Astrocyte (in vitro differentiated cells and primary cell): ENCODE results near the gene MFSD6L. TPM values are rescaled to one million over a fixed set of nuclear protein-coding genes. Genes with fewer than 3 reads are reported as not detected.

Experiments
- DNase-seq: peaks from one replicate; pipeline ENCODE4 v3.0.0-alpha.2; 2010; ENCODE audit warnings: low read depth
- FAIRE-seq: peaks from 2 replicates; lab custom pipeline; 2011; peaks lifted over from hg19 to GRCh38; lab: Jason Lieb, UNC
- H2AFZ ChIP-seq: 2 replicates; pipeline ENCODE4 v1.6.0; 2012; ENCODE audit warnings: low read depth, low read length, inconsistent platforms
- H3K27ac ChIP-seq: 2 replicates; pipeline ENCODE4 v1.5.1; 2011; ENCODE audit warnings: low read depth, low read length, inconsistent platforms
- H3K27me3 ChIP-seq: 2 replicates; pipeline ENCODE4 v1.6.0; 2011; ENCODE audit warnings: low read length, inconsistent platforms; ENCODE audit not compliant: insufficient read depth
- H3K36me3 ChIP-seq: 2 replicates; pipeline ENCODE4 v1.5.1; 2011; ENCODE audit warnings: low read length, inconsistent platforms; ENCODE audit not compliant: insufficient read depth
- H3K4me1 ChIP-seq: 2 replicates; pipeline ENCODE4 v1.5.1; 2011; ENCODE audit warnings: low read length, inconsistent platforms; ENCODE audit not compliant: insufficient read depth
- H3K4me2 ChIP-seq: 2 replicates; pipeline ENCODE4 v1.6.0; 2012; ENCODE audit warnings: low read length, inconsistent platforms
- H3K4me3 ChIP-seq: 2 replicates; pipeline ENCODE4 v1.5.1; 2011; ENCODE audit warnings: low read depth, mild to moderate bottlenecking, low read length, inconsistent platforms; ENCODE audit not compliant: insufficient read depth
- H3K79me2 ChIP-seq: 2 replicates; pipeline ENCODE4 v1.6.0; 2012; ENCODE audit warnings: mild to moderate bottlenecking, low read length, inconsistent platforms; ENCODE audit not compliant: insufficient read depth
- H3K9ac ChIP-seq: 2 replicates; pipeline ENCODE4 v1.6.0; 2012; ENCODE audit warnings: mild to moderate bottlenecking, low read length, inconsistent platforms
- H3K9me3 ChIP-seq: 2 replicates; pipeline ENCODE4 v1.5.1; 2012; ENCODE audit warnings: low read depth, mild to moderate bottlenecking, low read length, inconsistent platforms; ENCODE audit not compliant: insufficient read depth
- H4K20me1 ChIP-seq: 2 replicates; pipeline ENCODE4 v1.6.0; 2012; ENCODE audit warnings: low read length, inconsistent platforms; ENCODE audit not compliant: insufficient read depth
- H3K27ac Mint-ChIP-seq: one replicate; pipeline ENCODE4 v1.8.0; 2021; ENCODE audit warnings: mild to moderate bottlenecking, mixed read lengths; ENCODE audit not compliant: unreplicated experiment
- H3K27me3 Mint-ChIP-seq: one replicate; pipeline ENCODE4 v1.8.0; 2021; ENCODE audit warnings: low read depth, mixed read lengths; ENCODE audit not compliant: unreplicated experiment
- H3K36me3 Mint-ChIP-seq: one replicate; pipeline ENCODE4 v1.8.0; 2021; ENCODE audit warnings: low read depth, mixed read lengths; ENCODE audit not compliant: unreplicated experiment
- H3K4me1 Mint-ChIP-seq: one replicate; pipeline ENCODE4 v1.8.0; 2021; ENCODE audit warnings: low read depth, mixed read lengths; ENCODE audit not compliant: unreplicated experiment
- H3K4me3 Mint-ChIP-seq: one replicate; pipeline ENCODE4 v1.8.0; 2021; ENCODE audit warnings: mild to moderate bottlenecking, moderate library complexity, mixed read lengths; ENCODE audit not compliant: unreplicated experiment
- H3K9me3 Mint-ChIP-seq: one replicate; pipeline ENCODE4 v1.8.0; 2021; ENCODE audit warnings: mild to moderate bottlenecking, mixed read lengths; ENCODE audit not compliant: unreplicated experiment
- CTCF ChIP-seq: IDR thresholded peaks from 2 replicates; pipeline ENCODE4 v1.5.1; 2011; ENCODE audit warnings: low read depth, mild to moderate bottlenecking, inconsistent platforms, low read length, moderate library complexity; ENCODE audit not compliant: insufficient read depth
- EZH2 ChIP-seq: IDR thresholded peaks from 2 replicates; pipeline ENCODE4 v1.6.1; 2012; ENCODE audit warnings: mild to moderate bottlenecking, low read length, inconsistent platforms; ENCODE audit not compliant: insufficient read depth
- total RNA-seq: library from RNA; stranded (reverse); gene quantifications from 2 replicates; pipeline ENCODE4 v1.2.1, GENCODE V29; 2021

The MFSD6L gene
- total RNA-seq, 1 donor from 2014 or later: not detected

DNA sequence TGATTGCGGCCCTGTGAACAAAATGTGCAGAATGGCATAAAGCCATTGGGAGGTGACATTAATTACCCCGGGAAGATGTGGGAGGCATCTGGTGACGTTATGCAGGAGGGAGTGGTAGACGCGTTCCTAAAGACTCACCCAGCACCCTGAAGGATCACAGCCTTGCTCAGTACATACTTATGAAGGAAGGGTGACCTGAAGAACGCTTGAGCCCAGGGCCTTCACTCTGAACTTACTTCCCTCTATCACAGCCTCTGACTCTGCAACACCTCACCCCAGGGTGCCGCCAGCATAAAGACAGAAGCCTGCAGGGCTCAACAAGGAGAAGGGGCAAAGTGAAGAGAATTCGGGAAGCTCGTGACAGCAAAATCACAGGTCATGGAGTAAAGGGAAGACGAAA lies 9.4 kb downstream of the MFSD6L start:
- no peak overlapping the region for H2AFZ ChIP-seq
- no peaks in the 10 kb centered on the region for H3K36me3 ChIP-seq
- peaks cover 3% of the 10 kb centered on the region for H3K9me3 ChIP-seq
- no peaks in the 10 kb centered on the region for H4K20me1 ChIP-seq
- no peak for DNase-seq
- H3K4me2 ChIP-seq: no peak overlapping the region
- peaks cover 5% of the 10 kb centered on the region for H3K27me3 ChIP-seq
- Mint-ChIP-seq H3K27ac (no peak overlapping the region), H3K4me1 (no peaks in the 10 kb centered on the region), H3K4me3 (no peak overlapping the region), H3K27me3 (peaks cover 6% of the 10 kb centered on the region), H3K9me3 (peaks cover 16% of the 10 kb centered on the region), H3K36me3 (peaks cover 4% of the 10 kb centered on the region)
- H3K4me3 ChIP-seq: no peak overlapping the region
- no peak overlapping the region for H3K9ac ChIP-seq
- H3K27ac ChIP-seq: no peak overlapping the region
- TF ChIP-seq EZH2 (no peak), CTCF (no peak)
- peaks cover 3% of the 10 kb centered on the region for H3K4me1 ChIP-seq
- no peaks in the 10 kb centered on the region for H3K79me2 ChIP-seq
- FAIRE-seq: no peak

DNA sequence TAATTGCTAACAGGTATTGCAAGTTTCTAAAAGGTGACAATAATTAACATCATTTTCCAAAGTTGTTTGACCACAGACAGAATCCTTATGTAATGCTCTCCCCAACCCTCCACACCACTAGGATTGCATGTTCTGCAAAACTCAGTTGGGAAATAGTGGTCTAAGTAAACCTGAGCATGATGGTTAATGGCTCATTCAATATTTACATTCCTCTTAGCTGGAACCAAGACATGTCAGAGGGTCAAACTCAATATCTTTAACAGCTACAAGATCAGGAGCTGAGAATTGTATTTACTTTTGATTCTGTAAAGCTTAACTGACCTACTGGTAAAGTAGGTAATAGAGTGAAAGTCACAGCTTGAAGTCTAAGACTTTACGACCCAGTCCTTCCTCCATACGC lies 10.2 kb downstream of the MFSD6L start:
- Mint-ChIP-seq H3K27me3 (peaks cover 6% of the 10 kb centered on the region), H3K4me3 (no peak overlapping the region), H3K36me3 (peaks cover 4% of the 10 kb centered on the region), H3K4me1 (no peaks in the 10 kb centered on the region), H3K9me3 (peaks cover 16% of the 10 kb centered on the region), H3K27ac (no peak overlapping the region)
- H3K4me1 ChIP-seq: peaks cover 3% of the 10 kb centered on the region
- H3K4me2 ChIP-seq: no peak overlapping the region
- H3K9me3 ChIP-seq: peaks cover 3% of the 10 kb centered on the region
- H3K27ac ChIP-seq: no peak overlapping the region
- no peaks in the 10 kb centered on the region for H4K20me1 ChIP-seq
- H2AFZ ChIP-seq: no peak overlapping the region
- H3K36me3 ChIP-seq: no peaks in the 10 kb centered on the region
- no peaks in the 10 kb centered on the region for H3K79me2 ChIP-seq
- FAIRE-seq: no peak
- H3K9ac ChIP-seq: no peak overlapping the region
- peaks cover 5% of the 10 kb centered on the region for H3K27me3 ChIP-seq
- TF ChIP-seq CTCF: no peak
- no peak for TF ChIP-seq EZH2
- DNase-seq: no peak
- no peak overlapping the region for H3K4me3 ChIP-seq

DNA sequence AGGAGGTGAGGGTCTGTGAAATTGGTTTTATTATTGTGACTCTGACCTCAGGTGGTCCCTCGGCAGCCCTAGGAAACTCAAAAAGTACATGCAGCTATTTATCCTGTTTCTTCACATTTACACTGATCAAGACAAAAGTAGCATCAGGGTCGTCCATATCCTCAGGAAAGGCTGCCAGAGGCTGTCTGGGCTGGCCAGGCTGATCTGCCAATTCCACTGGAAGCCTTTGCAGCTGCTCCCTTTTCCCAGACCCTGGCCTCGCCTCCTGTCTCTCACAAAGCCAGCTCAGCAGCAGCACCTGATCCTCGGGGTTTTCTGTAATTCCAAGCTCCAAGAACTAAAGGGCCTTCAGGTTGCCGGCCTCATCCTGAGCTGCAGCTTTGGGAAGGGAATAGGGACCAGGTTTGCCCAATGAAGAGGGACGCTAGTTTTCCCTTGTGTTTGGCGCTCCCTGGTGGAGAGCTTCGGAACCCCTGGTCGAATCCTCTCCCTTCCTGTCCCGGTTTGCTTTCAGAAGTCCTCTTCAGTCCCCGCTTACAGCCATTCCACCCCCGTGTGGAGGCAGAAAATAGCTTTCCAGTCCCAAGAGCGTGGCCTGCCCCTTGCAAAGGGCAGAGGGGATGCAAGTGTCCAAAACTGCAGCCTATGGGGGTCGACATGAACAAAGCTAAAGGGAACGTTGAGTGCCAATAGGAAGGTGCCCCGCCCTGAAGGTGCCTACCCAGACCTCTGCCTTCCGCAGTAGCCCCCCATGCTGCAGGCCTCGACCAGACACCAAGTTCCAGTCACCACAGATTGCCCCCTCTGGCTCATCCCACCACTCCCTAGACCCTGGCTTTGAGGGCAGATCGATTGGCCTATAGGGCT lies 13.4 kb downstream of the MFSD6L start:
- peaks cover 5% of the 10 kb centered on the region for H3K27me3 ChIP-seq
- H3K4me2 ChIP-seq: no peak overlapping the region
- peak; percentile 21 for DNase-seq
- peaks cover 3% of the 10 kb centered on the region for H3K4me1 Mint-ChIP-seq
- H3K27ac ChIP-seq: no peak overlapping the region
- H3K36me3 Mint-ChIP-seq: peaks cover 4% of the 10 kb centered on the region
- H2AFZ ChIP-seq: no peak overlapping the region
- no peaks in the 10 kb centered on the region for H4K20me1 ChIP-seq
- no peaks in the 10 kb centered on the region for H3K36me3 ChIP-seq
- H3K27me3 Mint-ChIP-seq: peaks cover 6% of the 10 kb centered on the region
- H3K9ac ChIP-seq: no peak overlapping the region
- H3K9me3 ChIP-seq: no peaks in the 10 kb centered on the region
- H3K79me2 ChIP-seq: no peaks in the 10 kb centered on the region
- H3K27ac Mint-ChIP-seq: no peak overlapping the region
- TF ChIP-seq EZH2 (no peak), CTCF (peak; percentile 74)
- H3K9me3 Mint-ChIP-seq: peaks cover 4% of the 10 kb centered on the region
- peak; percentile 37 for FAIRE-seq
- no peaks in the 10 kb centered on the region for H3K4me1 ChIP-seq
- no peak overlapping the region for H3K4me3 ChIP-seq
- H3K4me3 Mint-ChIP-seq: no peak overlapping the region
